HFF-Myc (cell line): Measurements from ENCODE around the gene SIGLEC8.
"Not testable (repeated sequence)": the region's sequence is repeated elsewhere in the genome, so short reads cannot be mapped to it uniquely, and the experiment has no call there.

Source experiments
- DNase-seq: peaks from one replicate; pipeline ENCODE4 v3.0.0-alpha.2; 2011; ENCODE audit warnings: low read depth; ENCODE audit errors: extremely low read depth
- H3K4me3 ChIP-seq: replicated peaks from 2 replicates; pipeline ENCODE4 v1.5.1; 2011; ENCODE audit warnings: low read depth, mild to moderate bottlenecking, control low read depth, low read length
- TF ChIP-seq, protein P1 (sequence below): IDR thresholded peaks from 2 replicates; pipeline ENCODE4 v1.5.1; 2012; ENCODE audit warnings: mild to moderate bottlenecking, low read depth, low read length, control low read depth; ENCODE audit errors: missing control alignments

The SIGLEC8 gene

GRCh38 chr19:51448011-51448410 lies 10.2 kb downstream of the SIGLEC8 start:
- TF ChIP-seq, protein P1, sequence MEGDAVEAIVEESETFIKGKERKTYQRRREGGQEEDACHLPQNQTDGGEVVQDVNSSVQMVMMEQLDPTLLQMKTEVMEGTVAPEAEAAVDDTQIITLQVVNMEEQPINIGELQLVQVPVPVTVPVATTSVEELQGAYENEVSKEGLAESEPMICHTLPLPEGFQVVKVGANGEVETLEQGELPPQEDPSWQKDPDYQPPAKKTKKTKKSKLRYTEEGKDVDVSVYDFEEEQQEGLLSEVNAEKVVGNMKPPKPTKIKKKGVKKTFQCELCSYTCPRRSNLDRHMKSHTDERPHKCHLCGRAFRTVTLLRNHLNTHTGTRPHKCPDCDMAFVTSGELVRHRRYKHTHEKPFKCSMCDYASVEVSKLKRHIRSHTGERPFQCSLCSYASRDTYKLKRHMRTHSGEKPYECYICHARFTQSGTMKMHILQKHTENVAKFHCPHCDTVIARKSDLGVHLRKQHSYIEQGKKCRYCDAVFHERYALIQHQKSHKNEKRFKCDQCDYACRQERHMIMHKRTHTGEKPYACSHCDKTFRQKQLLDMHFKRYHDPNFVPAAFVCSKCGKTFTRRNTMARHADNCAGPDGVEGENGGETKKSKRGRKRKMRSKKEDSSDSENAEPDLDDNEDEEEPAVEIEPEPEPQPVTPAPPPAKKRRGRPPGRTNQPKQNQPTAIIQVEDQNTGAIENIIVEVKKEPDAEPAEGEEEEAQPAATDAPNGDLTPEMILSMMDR = no peak
- H3K4me3 ChIP-seq = no peak overlapping the region
- no peak for DNase-seq

DNA sequence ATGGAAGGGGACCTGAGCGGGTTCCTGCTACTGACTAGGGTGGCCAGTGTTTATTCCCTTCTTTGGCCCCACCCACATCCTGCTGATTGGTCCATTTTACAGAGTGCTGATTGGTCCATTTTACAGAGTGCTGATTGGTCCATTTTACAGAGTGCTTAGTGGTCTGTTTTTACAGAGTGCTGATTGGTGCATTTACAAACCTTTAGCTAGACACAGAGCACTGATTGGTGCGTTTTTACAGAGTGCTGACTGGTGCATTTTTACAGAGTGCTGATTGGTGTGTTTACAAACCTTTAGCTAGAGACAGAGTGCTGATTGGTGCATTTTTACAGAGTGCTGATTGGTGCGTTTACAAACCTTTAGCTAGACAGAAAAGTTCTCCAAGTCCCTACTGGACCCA lies 10.7 kb downstream of the SIGLEC8 start:
- not testable (repeated sequence) for H3K4me3 ChIP-seq, DNase-seq

DNA sequence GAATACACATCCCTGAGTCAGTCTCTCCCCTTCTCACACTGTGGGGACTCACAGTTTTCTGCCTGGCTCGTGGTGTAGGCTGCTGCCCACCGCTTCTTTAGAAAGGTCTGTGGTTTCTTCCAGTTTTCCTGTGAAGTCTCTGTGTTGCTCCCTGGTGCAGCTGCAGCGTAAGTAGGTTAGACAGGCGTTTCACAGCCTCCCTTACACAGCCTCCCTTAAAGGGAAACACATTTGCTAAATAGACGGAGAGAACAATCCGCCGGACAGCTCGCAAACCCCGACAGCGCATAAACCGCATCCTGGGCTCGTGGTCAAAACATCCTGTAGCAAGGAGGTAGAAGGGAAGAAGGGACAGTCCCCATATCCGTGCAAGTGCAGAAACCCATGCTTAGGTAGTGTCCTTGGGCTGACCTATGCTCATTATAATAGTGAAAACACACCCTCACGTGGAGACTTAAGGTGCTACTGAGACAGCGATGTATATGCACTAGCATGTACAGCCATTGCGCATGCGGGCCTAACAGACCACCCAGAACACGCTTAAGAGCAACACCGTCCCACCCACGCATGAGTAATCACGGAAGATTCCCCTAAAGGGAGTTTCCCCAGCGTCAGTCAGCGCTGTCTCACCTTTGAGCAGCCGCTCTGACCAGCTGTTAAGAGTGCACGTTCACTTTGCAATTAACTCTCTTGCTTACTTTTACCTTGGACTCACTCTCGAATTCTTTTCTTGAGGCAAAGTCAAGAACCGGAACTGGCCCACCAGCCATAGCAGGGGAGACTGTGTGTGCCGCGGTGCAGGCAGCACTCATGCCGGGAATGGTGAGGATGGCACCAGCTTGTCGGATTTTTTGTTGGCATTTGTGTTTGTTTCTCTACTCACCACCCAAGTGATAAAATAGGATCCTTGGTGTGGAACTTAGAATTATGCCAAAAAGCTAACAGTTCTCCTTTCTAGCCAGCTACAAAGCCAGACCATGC lies 16.6 kb downstream of the SIGLEC8 start:
- no peak overlapping the region for H3K4me3 ChIP-seq
- TF ChIP-seq, protein P1 = no peak
- no peak for DNase-seq

GRCh38 chr19:51440846-51441409 lies 17.3 kb downstream of the SIGLEC8 start:
- no peak overlapping the region for H3K4me3 ChIP-seq
- DNase-seq = no peak
- TF ChIP-seq, protein P1 = no peak

DNA sequence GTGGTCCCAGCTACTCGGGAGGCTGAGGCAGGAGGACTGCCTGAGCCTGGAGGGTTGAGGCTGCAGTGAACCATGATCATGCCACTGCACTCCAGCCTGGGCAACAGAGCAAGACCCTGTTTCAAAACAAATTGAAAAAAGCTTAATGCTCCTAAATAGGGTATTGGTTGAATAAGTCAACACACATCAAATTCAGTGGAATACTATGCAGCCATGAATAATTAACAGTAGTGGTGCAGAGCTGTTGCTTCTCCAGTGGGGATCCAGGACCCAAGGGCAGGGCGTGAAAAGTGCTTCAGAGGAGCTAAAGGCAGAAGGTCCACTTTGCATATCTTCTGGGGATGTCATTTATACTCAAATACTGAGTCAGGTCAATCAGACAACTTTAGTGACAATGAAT lies 18.2 kb downstream of the SIGLEC8 start:
- no peak overlapping the region for H3K4me3 ChIP-seq
- DNase-seq = no peak
- TF ChIP-seq, protein P1 = no peak

DNA sequence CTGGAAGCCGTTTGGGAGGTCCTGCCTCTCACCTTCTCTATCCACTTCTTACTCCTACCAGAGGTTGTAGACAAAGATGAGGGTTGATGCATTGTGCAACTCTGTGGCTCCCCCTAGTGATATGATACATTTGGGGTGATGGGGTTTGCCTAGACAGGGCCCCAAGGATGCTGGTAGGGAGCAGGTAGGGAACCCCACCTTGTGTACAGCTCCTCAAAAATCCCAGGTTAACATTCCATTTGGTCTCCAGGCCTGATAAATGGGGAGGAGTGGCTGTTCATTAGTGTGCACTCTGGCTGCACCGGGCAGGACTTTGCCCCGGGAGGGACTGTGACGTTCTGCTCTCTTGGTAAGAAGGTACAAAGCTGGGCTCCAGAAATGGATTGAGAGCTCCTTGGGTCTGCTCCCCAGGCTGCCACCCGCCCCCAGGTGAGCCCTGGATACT lies 19.2 kb downstream of the SIGLEC8 start:
- no peak overlapping the region for H3K4me3 ChIP-seq
- TF ChIP-seq, protein P1 = no peak
- no peak for DNase-seq

DNA sequence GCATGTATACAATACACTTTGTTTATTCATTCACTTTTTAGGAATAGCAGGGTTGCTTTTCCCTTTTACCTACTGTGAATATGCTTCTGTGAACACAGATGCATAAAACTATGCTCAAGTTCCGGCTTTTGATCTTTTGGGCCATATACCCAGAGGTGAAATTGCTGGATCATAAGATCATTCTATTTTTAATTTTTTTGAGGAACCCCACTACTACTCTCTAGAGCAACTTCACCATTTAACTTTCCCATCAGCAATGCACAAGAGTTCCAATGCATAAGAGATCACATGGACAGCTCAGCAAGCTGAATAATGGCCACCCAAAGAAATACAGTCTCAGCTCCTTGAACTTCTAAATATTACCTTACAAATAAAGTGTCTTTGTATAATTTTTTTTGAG lies 23.8 kb downstream of the SIGLEC8 start:
- DNase-seq = no peak
- no peak overlapping the region for H3K4me3 ChIP-seq
- TF ChIP-seq, protein P1 = no peak
